Stimulated activated effector memory CD8-positive, alpha-beta T cell treated with anti-CD3 and anti-CD28 coated beads, Interleukin-12 subunit alpha, Interleukin-12 subunit beta, amount 100 ng/mL, for 72 hours (primary cell): ENCODE measurements around the gene PEA15.
A peak's percentile ranks its signal among the peaks of the same experiment; 100 is the strongest.

Source experiments
- ATAC-seq: fragments of 150-1000 bp; cut with Tn5 transposase; 2 replicates; pipeline ENCODE4 v1.10.0; 2021
- DNase-seq, 2 donors: peaks; one replicate each; pipeline ENCODE4 v3.0.0; 2021 to 2022; ENCODE audit warnings: low spot score in 2 of 2
- H3K27ac Mint-ChIP-seq: one replicate; pipeline ENCODE4 v1.8.0; 2022; ENCODE audit warnings: mild to moderate bottlenecking, mixed read lengths
- H3K36me3 Mint-ChIP-seq: one replicate; pipeline ENCODE4 v1.8.0; 2022; ENCODE audit warnings: mild to moderate bottlenecking, mixed read lengths
- H3K4me1 Mint-ChIP-seq: one replicate; pipeline ENCODE4 v1.8.0; 2022; ENCODE audit warnings: mixed read lengths
- H3K4me3 Mint-ChIP-seq: one replicate; pipeline ENCODE4 v1.8.0; 2022; ENCODE audit warnings: mild to moderate bottlenecking, mixed read lengths
- H3K9me3 Mint-ChIP-seq: one replicate; pipeline ENCODE4 v1.8.0; 2022; ENCODE audit warnings: mixed read lengths

Gene PEA15

GRCh38 chr1:160205242-160206035 lies at the start of gene PEA15:
TSS of gene PEA15 (plus strand) at chr1:160205384. CDS start at chr1:160211545, 6,161 bp downstream.
- peaks cover 35% of the 10 kb centered on the region for H3K36me3 Mint-ChIP-seq
- peak; percentile 57 to 79 for DNase-seq
- H3K4me1 Mint-ChIP-seq, result peaks cover 55% of the 10 kb centered on the region

GRCh38 chr1:160156361-160156760 lies 48.8 kb upstream of the PEA15 start:
- DNase-seq, result no peak
- H3K4me3 Mint-ChIP-seq, result no peak overlapping the region
- H3K4me1 Mint-ChIP-seq, result no peaks in the 10 kb centered on the region

More at GRCh38 chr1:160205242-160206035, at the start of gene PEA15:
- no peaks in the 10 kb centered on the region for H3K9me3 Mint-ChIP-seq
- peak within 1 kb of the TSS; percentile 89 for H3K27ac Mint-ChIP-seq
- H3K4me3 Mint-ChIP-seq, result peak within 1 kb of the TSS; percentile 74
- ATAC-seq, result peak; percentile 85

GRCh38 chr1:160157174-160157573 lies 48.0 kb upstream of the PEA15 start:
- no peaks in the 10 kb centered on the region for H3K4me1 Mint-ChIP-seq
- no peaks in the 10 kb centered on the region for H3K36me3 Mint-ChIP-seq

More at GRCh38 chr1:160156361-160156760, 48.8 kb upstream of the PEA15 start:
- Mint-ChIP-seq H3K27ac (no peak overlapping the region), H3K9me3 (no peaks in the 10 kb centered on the region), H3K36me3 (no peaks in the 10 kb centered on the region)
- ATAC-seq, result no peak

GRCh38 chr1:160158031-160158430 lies 47.2 kb upstream of the PEA15 start:
- DNase-seq, result no peak
- no peaks in the 10 kb centered on the region for H3K9me3 Mint-ChIP-seq
- H3K4me1 Mint-ChIP-seq, result no peaks in the 10 kb centered on the region
- H3K36me3 Mint-ChIP-seq, result no peaks in the 10 kb centered on the region
- no peak overlapping the region for H3K4me3 Mint-ChIP-seq
- ATAC-seq, result no peak
- H3K27ac Mint-ChIP-seq, result no peak overlapping the region

More at GRCh38 chr1:160157174-160157573, 48.0 kb upstream of the PEA15 start:
- Mint-ChIP-seq H3K4me3 (no peak overlapping the region), H3K27ac (no peak overlapping the region), H3K9me3 (no peaks in the 10 kb centered on the region)
- no peak for DNase-seq
- no peak for ATAC-seq

GRCh38 chr1:160158534-160158933 lies 46.6 kb upstream of the PEA15 start:
- no peaks in the 10 kb centered on the region for H3K36me3 Mint-ChIP-seq

GRCh38 chr1:160159846-160160245 lies 45.3 kb upstream of the PEA15 start:
- ATAC-seq (no peak), DNase-seq (no peak)

More at GRCh38 chr1:160158534-160158933, 46.6 kb upstream of the PEA15 start:
- no peak overlapping the region for H3K27ac Mint-ChIP-seq
- ATAC-seq, result no peak
- no peak overlapping the region for H3K4me3 Mint-ChIP-seq
- no peak for DNase-seq
- H3K4me1 Mint-ChIP-seq, result no peaks in the 10 kb centered on the region
- H3K9me3 Mint-ChIP-seq, result no peaks in the 10 kb centered on the region

GRCh38 chr1:160161965-160162705 lies 43.0 kb upstream of the PEA15 start:
- peak; percentile 24 for ATAC-seq
- no peaks in the 10 kb centered on the region for H3K36me3 Mint-ChIP-seq
- H3K9me3 Mint-ChIP-seq, result no peaks in the 10 kb centered on the region
- no peak overlapping the region for H3K4me3 Mint-ChIP-seq
- H3K4me1 Mint-ChIP-seq, result peaks cover 7% of the 10 kb centered on the region
- no peak for DNase-seq
- H3K27ac Mint-ChIP-seq, result peak overlapping the region; percentile 29

More at GRCh38 chr1:160159846-160160245, 45.3 kb upstream of the PEA15 start:
- no peaks in the 10 kb centered on the region for H3K4me1 Mint-ChIP-seq
- no peaks in the 10 kb centered on the region for H3K36me3 Mint-ChIP-seq
- no peaks in the 10 kb centered on the region for H3K9me3 Mint-ChIP-seq
- H3K27ac Mint-ChIP-seq, result no peak overlapping the region
- H3K4me3 Mint-ChIP-seq, result no peak overlapping the region

GRCh38 chr1:160162931-160163330 lies 42.3 kb upstream of the PEA15 start:
- DNase-seq (no peak), ATAC-seq (no peak)
- Mint-ChIP-seq H3K36me3 (no peaks in the 10 kb centered on the region), H3K9me3 (no peaks in the 10 kb centered on the region), H3K4me3 (no peak overlapping the region), H3K4me1 (peaks cover 7% of the 10 kb centered on the region), H3K27ac (no peak overlapping the region)

- DNase-seq, result no peak
- peaks cover 7% of the 10 kb centered on the region for H3K4me1 Mint-ChIP-seq
- no peak overlapping the region for H3K27ac Mint-ChIP-seq
- no peak overlapping the region for H3K4me3 Mint-ChIP-seq
- no peaks in the 10 kb centered on the region for H3K9me3 Mint-ChIP-seq
- no peaks in the 10 kb centered on the region for H3K36me3 Mint-ChIP-seq
- no peak for ATAC-seq
Measured at GRCh38 chr1:160163615-160164014, 41.6 kb upstream of the PEA15 start.

GRCh38 chr1:160164121-160164520 lies 41.1 kb upstream of the PEA15 start:
- ATAC-seq, result no peak
- H3K4me3 Mint-ChIP-seq, result no peak overlapping the region

GRCh38 chr1:160166166-160166868 lies 38.9 kb upstream of the PEA15 start:
- H3K36me3 Mint-ChIP-seq, result no peaks in the 10 kb centered on the region
- H3K9me3 Mint-ChIP-seq, result no peaks in the 10 kb centered on the region

More at GRCh38 chr1:160164121-160164520, 41.1 kb upstream of the PEA15 start:
- no peak for DNase-seq
- Mint-ChIP-seq H3K27ac (no peak overlapping the region), H3K9me3 (no peaks in the 10 kb centered on the region), H3K36me3 (no peaks in the 10 kb centered on the region), H3K4me1 (peaks cover 10% of the 10 kb centered on the region)

GRCh38 chr1:160167056-160167455 lies 38.1 kb upstream of the PEA15 start:
- no peak for ATAC-seq
- DNase-seq, result no peak
- no peak overlapping the region for H3K4me3 Mint-ChIP-seq
- no peaks in the 10 kb centered on the region for H3K9me3 Mint-ChIP-seq
- H3K4me1 Mint-ChIP-seq, result peaks cover 19% of the 10 kb centered on the region
- no peaks in the 10 kb centered on the region for H3K36me3 Mint-ChIP-seq
- no peak overlapping the region for H3K27ac Mint-ChIP-seq

More at GRCh38 chr1:160166166-160166868, 38.9 kb upstream of the PEA15 start:
- Mint-ChIP-seq H3K4me1 (peaks cover 19% of the 10 kb centered on the region), H3K4me3 (no peak overlapping the region), H3K27ac (no peak overlapping the region)
- no peak for DNase-seq
- ATAC-seq, result no peak

GRCh38 chr1:160167580-160167979 lies 37.6 kb upstream of the PEA15 start:
- ATAC-seq (peak; percentile 65), DNase-seq (no peak)
- Mint-ChIP-seq H3K27ac (no peak overlapping the region), H3K4me1 (peaks cover 19% of the 10 kb centered on the region), H3K36me3 (no peaks in the 10 kb centered on the region), H3K4me3 (no peak overlapping the region), H3K9me3 (no peaks in the 10 kb centered on the region)

- Mint-ChIP-seq H3K36me3 (no peaks in the 10 kb centered on the region), H3K4me3 (no peak overlapping the region), H3K4me1 (peaks cover 19% of the 10 kb centered on the region), H3K27ac (no peak overlapping the region), H3K9me3 (no peaks in the 10 kb centered on the region)
- ATAC-seq (no peak), DNase-seq (no peak)
Measured at GRCh38 chr1:160168016-160168415, 37.2 kb upstream of the PEA15 start.
